GM12801 (cell line): Measurements from ENCODE around the gene SPI1.

Experiments
- CTCF ChIP-seq: IDR thresholded peaks from one replicate; pipeline ENCODE4 v1.5.1; 2011; ENCODE audit warnings: control low read depth; ENCODE audit not compliant: insufficient read length; ENCODE audit errors: extremely low read depth

SPI1 gene

DNA sequence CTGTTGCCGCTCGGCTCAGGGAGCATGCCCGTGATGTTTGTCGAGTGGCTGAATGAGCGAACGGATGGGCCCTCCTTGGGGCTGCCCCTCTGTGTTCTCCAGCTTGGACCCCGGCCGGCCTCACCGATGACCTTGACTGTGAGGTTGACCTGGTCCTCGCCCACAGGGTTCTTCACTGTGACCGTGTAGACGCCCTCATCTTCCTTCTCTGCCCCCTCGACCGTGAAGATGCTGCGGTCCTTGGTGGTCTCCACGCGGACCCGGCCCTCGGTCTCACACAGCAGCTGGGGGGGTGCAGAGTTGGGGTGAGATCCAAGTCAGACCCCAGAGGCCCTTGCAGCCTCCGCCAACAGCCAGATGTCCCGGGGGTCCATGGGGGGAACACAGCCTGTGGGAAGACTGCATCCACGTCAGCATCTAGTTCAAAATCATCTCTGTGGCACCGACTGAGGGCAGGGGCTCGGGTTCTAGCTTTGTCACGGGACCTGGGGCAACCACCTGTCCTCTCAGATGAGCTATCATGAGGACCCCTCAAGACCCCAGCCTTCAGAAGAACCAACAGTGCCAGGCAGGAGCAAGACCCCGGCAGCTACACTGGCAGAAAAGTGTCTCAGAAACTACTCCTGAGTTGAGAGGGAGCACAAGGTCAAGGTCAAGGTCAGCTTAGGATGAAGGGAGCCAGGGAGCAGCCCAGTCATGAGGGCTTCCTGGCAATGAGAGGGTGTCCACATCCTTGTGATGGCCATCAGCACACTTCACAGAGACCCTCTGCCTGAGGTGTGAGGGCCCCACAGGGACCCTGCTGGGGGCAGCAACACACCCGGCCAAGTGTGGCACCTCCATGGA is 39.7 kb downstream of the SPI1 start:
- TF ChIP-seq CTCF, result no peak

- no peak for TF ChIP-seq CTCF
Measured at GRCh38 chr11:47337229-47337924, 41.0 kb downstream of the SPI1 start.

DNA sequence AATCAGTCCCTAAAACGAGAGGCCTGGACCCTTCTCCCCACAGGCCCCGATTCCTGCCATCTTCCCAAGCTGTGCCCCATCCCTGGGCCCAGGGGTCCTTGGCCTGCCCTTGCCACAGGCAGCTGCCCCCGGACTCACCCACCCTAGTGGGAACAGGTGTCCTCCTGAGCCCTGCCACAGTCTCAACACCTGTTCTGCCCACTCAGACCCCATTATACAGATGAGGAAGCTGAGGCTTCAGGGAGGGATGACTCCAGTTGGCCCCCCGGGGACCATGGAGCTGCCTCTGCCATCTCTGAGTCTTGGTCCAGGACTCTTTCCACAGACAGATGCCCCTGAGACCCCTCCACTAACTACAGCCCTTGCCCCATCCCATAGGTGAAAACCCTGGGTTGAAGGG is 41.8 kb downstream of the SPI1 start:
- TF ChIP-seq CTCF, result no peak

DNA sequence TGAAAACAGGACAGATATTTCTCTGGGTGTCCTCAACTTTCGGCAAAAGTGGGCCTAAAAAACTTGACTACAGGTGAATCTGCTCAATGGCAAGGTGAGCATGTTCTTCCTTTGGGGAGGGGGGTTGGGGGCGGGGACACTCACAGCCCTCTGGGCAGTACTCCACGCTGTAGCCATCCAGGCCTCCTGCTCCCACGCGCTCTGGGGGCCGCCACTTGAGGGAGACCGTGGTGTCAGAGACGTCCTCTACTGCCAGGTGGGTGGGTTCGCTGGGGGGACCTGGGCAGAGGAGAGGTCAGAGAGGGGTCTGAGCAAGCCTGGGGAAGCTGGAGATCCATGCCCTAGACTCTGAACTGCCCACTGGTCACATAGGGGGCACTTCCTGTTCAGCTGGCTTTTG is 42.6 kb downstream of the SPI1 start:
- TF ChIP-seq CTCF, result no peak

- no peak for TF ChIP-seq CTCF
Measured at GRCh38 chr11:47333886-47334443, 44.4 kb downstream of the SPI1 start.

DNA sequence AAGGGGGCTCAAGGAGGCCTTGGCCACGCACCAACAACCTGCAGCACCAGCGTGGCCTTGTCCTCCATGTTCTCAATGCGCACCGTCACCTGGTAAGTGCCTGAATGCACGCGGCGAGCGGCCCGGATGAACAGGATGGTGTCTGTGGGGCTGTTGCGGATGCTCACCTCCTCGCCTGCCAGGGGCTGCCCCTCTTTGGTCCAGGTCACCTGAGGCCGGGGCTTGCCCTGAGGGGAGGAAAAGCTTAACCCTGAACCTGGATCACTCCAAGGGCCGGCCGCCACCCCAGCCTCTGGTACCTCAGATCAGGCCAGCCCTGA is 44.9 kb downstream of the SPI1 start:
- no peak for TF ChIP-seq CTCF

DNA sequence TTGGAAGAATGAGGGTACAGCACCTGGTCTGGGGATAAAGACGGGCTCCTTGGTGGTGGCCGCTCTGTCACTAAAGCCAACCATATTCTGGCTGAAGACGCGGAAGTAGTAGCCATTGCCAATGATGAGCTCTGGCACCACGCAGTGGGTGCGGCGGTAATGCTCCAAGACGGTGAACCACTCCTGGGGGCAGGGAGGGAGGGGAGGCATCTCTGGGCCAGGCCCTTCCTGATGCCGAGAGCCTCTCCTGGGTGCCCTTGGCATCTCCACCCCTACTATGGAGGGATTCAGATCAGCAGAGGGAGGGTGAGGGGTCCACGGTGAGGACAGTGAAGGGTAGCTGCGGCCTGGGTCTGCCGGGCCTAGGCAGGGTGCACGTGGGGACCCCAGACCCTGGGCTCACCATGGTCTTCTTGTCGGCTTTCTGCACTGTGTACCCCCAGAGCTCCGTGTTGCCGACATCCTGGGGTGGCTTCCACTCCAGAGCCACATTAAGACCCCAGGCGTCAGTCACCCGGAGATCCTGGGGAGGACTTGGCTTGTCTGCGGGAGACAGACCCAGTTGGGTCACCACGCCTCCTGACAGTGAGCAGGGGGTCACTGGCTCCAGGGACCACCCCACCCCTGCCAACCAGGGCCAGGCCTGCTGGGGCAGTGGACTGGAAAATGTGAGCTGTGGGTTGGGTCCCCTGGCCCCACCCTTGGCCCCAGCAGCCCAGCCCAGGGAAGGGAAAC is 45.4 kb downstream of the SPI1 start:
- TF ChIP-seq CTCF, result no peak
